GM12878 (cell line): ENCODE results near the gene GKN1.

Experiments used
- ESRRA ChIP-seq: IDR thresholded peaks from 2 replicates; pipeline ENCODE4 v1.6.1; 2012; ENCODE audit warnings: mild to moderate bottlenecking, low read length, improper control_type of control experiment
- EZH2 ChIP-seq: IDR thresholded peaks from 2 replicates; pipeline ENCODE4 v1.6.1; 2012; ENCODE audit warnings: low read depth, mild to moderate bottlenecking, control low read depth, inconsistent platforms, low read length, borderline replicate concordance; ENCODE audit not compliant: control insufficient read depth
- NR2C1 ChIP-seq: fragments of 450-650 bp; IDR thresholded peaks from 2 replicates; pipeline ENCODE4 v1.6.1; 2017; ENCODE audit warnings: antibody characterized with exemption, mild to moderate bottlenecking, moderate library complexity
- POLR2A ChIP-seq: IDR thresholded peaks from 2 replicates; pipeline ENCODE4 v1.6.1; 2011; ENCODE audit warnings: low read depth, mild to moderate bottlenecking, low read length
- RCOR1 ChIP-seq: conservative IDR thresholded peaks from 2 replicates; pipeline ENCODE4 v1.6.1; 2012; ENCODE audit warnings: low read depth, low read length, improper control_type of control experiment
- TF ChIP-seq, protein P1 (sequence below), 3 experiments: IDR thresholded peaks in 2 of 3; conservative IDR thresholded peaks in 1 of 3; 2 replicates each; pipeline ENCODE4 v1.5.1; 2011; ENCODE audit warnings: low read depth in 3 of 3, low read length in 3 of 3, mild to moderate bottlenecking in 3 of 3, control low read depth in 2 of 3, moderate library complexity in 2 of 3, inconsistent platforms in 1 of 3, mixed read lengths in 1 of 3; ENCODE audit not compliant: control insufficient read depth in 2 of 3, insufficient read depth in 1 of 3; ENCODE audit errors: extremely low read depth in 1 of 3
- TF ChIP-seq, protein P2 (sequence below): fragments of 450-650 bp; IDR thresholded peaks from 2 replicates; pipeline ENCODE4 v1.6.1; 2017; ENCODE audit warnings: mild to moderate bottlenecking, low read depth, inconsistent platforms; ENCODE audit not compliant: poor library complexity, severe bottlenecking
- TF ChIP-seq, protein P3 (sequence below): IDR thresholded peaks from 2 replicates; pipeline ENCODE4 v1.6.1; 2011; ENCODE audit warnings: mild to moderate bottlenecking, low read depth, low read length, moderate library complexity; ENCODE audit not compliant: insufficient replicate concordance

DNA sequence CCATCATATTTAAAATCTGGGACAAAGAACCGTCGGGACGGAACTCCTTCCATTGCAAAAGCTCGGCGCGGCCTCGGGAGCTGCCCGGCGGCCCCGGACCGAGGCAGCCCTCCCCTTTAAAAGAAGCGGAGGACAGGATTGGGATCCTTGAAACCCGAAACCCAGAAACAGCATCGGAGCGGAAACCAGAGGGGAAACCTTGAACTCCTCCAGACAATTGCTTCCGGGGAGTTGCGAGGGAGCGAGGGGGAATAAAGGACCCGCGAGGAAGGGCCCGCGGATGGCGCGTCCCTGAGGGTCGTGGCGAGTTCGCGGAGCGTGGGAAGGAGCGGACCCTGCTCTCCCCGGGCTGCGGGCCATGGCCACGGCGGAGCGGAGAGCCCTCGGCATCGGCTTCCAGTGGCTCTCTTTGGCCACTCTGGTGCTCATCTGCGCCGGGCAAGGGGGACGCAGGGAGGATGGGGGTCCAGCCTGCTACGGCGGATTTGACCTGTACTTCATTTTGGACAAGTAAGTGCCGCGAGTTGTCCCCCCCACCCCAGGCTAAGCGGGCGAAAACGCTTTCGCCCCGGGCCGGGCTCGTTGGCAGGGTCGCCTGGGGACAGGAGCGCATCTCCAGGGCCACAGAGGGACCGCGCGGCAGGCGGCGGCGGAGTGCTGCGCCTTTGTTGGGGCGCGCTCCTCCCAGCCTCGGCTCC lies 38.9 kb downstream of the GKN1 start, which contains the start of gene ANTXR1:
- TF ChIP-seq RCOR1 (no peak), POLR2A (no peak), EZH2 (no peak), ESRRA (no peak), NR2C1 (no peak)
- TF ChIP-seq, protein P1, sequence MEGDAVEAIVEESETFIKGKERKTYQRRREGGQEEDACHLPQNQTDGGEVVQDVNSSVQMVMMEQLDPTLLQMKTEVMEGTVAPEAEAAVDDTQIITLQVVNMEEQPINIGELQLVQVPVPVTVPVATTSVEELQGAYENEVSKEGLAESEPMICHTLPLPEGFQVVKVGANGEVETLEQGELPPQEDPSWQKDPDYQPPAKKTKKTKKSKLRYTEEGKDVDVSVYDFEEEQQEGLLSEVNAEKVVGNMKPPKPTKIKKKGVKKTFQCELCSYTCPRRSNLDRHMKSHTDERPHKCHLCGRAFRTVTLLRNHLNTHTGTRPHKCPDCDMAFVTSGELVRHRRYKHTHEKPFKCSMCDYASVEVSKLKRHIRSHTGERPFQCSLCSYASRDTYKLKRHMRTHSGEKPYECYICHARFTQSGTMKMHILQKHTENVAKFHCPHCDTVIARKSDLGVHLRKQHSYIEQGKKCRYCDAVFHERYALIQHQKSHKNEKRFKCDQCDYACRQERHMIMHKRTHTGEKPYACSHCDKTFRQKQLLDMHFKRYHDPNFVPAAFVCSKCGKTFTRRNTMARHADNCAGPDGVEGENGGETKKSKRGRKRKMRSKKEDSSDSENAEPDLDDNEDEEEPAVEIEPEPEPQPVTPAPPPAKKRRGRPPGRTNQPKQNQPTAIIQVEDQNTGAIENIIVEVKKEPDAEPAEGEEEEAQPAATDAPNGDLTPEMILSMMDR (IDR thresholded peaks at IDR 0.05 in 2 of 3, conservative IDR thresholded peaks at IDR 0.05 in 1 of 3; ENCODE audit: control insufficient read depth in 2 of 3, extremely low read depth in 1 of 3, insufficient read depth in 1 of 3, low read depth in 3 of 3, low read length in 3 of 3) = no peak
- TF ChIP-seq, protein P2, sequence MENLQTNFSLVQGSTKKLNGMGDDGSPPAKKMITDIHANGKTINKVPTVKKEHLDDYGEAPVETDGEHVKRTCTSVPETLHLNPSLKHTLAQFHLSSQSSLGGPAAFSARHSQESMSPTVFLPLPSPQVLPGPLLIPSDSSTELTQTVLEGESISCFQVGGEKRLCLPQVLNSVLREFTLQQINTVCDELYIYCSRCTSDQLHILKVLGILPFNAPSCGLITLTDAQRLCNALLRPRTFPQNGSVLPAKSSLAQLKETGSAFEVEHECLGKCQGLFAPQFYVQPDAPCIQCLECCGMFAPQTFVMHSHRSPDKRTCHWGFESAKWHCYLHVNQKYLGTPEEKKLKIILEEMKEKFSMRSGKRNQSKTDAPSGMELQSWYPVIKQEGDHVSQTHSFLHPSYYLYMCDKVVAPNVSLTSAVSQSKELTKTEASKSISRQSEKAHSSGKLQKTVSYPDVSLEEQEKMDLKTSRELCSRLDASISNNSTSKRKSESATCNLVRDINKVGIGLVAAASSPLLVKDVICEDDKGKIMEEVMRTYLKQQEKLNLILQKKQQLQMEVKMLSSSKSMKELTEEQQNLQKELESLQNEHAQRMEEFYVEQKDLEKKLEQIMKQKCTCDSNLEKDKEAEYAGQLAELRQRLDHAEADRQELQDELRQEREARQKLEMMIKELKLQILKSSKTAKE = no peak
- TF ChIP-seq, protein P3, sequence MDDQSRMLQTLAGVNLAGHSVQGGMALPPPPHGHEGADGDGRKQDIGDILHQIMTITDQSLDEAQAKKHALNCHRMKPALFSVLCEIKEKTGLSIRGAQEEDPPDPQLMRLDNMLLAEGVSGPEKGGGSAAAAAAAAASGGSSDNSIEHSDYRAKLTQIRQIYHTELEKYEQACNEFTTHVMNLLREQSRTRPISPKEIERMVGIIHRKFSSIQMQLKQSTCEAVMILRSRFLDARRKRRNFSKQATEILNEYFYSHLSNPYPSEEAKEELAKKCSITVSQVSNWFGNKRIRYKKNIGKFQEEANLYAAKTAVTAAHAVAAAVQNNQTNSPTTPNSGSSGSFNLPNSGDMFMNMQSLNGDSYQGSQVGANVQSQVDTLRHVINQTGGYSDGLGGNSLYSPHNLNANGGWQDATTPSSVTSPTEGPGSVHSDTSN = no peak
